IPS DF 6.9 (cell line): ENCODE results near the gene CDH4.

Source experiments
- DNase-seq: peaks from one replicate; pipeline ENCODE4 v3.0.0-alpha.2; 2013; ENCODE audit warnings: low read depth, low spot score
- H3K27ac ChIP-seq: one replicate; pipeline ENCODE4 v1.5.1; 2013; ENCODE audit warnings: low read length, control low read depth
- H3K27me3 ChIP-seq: 2 replicates; pipeline ENCODE4 v1.6.1; 2013; ENCODE audit warnings: mild to moderate bottlenecking, low read length; ENCODE audit not compliant: control insufficient read depth, insufficient read depth
- H3K36me3 ChIP-seq: 2 replicates; pipeline ENCODE4 v1.6.1; 2013; ENCODE audit warnings: low read length; ENCODE audit not compliant: control insufficient read depth, insufficient read depth
- H3K4me1 ChIP-seq: 2 replicates; pipeline ENCODE4 v1.6.1; 2013; ENCODE audit warnings: low read length; ENCODE audit not compliant: control insufficient read depth, insufficient read depth
- H3K4me3 ChIP-seq: 2 replicates; pipeline ENCODE4 v1.5.1; 2013; ENCODE audit warnings: mild to moderate bottlenecking, low read length
- H3K9me3 ChIP-seq: 2 replicates; pipeline ENCODE4 v1.6.1; 2013; ENCODE audit warnings: low read length, inconsistent platforms; ENCODE audit not compliant: control insufficient read depth, insufficient read depth
- WGBS: extraction: QIAGEN DNeasy Blood & Tissue Kit; methylation state at CpG from one replicate; pipeline ENCODE4 v1.1.7; 2013; ENCODE audit warnings: mixed read lengths, missing lambda C conversion rate; ENCODE audit not compliant: insufficient read length, insufficient coverage; 5-methylcytosine and 5-hydroxymethylcytosine counted together

Gene CDH4

DNA sequence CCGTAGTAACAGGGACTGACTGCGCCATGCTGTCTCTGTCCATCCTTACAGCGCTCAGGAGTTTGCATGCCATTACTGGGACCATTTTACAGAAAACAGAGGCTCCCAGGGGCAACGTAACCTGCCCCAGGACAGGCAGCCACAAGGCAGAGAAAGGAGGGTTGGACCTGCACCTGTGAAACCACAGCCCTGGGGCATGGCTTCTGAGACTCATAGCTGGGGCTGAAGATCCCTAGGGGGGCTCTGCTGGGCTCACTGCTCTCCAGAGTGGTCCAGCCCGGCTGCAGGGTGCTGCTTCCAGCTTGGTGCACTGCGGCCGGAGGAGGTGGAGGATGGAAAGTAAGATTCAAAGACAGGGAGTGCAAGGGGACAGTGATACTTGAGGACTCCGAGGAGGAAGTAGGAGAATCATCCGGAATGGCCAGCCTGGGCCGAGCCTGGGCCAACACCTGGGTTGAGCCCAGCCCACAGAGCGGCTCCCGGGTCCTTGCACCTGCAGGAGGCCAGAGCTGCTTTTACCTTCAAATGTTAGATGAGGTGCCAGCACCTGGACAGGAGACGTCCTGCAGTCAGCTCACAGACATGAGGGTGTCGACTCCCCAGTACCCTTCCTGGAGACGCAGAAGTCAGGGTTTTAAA lies 183.2 kb downstream of the CDH4 start:
- no CpG with 5 or more reads among the region's 15 CpGs for WGBS
- DNase-seq = no peak
- Histone ChIP-seq H3K36me3 (no peaks in the 10 kb centered on the region), H3K4me1 (peaks cover 19% of the 10 kb centered on the region), H3K4me3 (no peak overlapping the region), H3K27me3 (no peaks in the 10 kb centered on the region), H3K27ac (peak overlapping the region; percentile 98), H3K9me3 (no peaks in the 10 kb centered on the region)

DNA sequence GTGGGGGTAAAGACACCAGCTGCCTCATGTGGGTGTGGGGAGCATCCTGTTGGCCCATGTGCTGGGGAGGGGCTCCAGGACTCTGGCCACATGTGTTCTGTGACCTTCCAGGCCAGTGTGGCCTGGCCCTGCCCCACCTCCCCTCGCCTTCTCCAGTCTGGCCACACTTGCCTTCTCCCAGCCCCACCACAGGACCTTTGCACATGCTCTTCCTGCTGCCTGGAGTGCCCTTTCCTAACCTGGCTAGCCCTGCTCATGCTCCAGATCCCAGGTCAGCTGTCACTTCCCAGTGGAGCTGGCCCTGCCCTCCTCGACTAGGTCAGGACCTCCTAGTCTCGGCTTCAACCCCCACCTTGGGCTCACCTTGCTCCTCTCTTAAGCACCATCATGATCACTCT lies 183.8 kb downstream of the CDH4 start:
- Histone ChIP-seq H3K27ac (peak overlapping the region; percentile 98), H3K36me3 (no peaks in the 10 kb centered on the region), H3K9me3 (no peaks in the 10 kb centered on the region), H3K27me3 (no peaks in the 10 kb centered on the region), H3K4me1 (peaks cover 19% of the 10 kb centered on the region), H3K4me3 (no peak overlapping the region)
- no peak for DNase-seq
- no CpG with 5 or more reads among the region's 3 CpGs for WGBS

DNA sequence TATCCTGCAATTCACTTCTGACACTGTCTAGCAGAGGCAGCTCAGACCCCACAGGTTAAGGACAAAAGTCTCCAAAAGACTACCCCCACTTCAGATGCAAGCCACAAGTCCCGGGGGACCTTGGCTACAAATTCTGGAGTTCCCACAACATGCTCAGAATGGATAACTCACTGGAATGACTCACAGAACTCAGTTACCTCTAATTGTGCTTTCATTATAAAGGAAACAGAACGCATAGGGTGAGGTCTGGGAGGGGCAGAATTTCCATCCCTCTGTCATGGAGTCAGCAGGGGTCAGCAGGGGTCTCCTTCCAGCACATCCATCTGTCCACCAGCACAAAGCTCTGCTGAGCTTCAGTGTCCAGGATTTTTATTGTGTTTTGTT lies 184.2 kb downstream of the CDH4 start:
- H3K27ac ChIP-seq = peak overlapping the region; percentile 98
- WGBS = no CpG with 5 or more reads among the region's 2 CpGs

DNA sequence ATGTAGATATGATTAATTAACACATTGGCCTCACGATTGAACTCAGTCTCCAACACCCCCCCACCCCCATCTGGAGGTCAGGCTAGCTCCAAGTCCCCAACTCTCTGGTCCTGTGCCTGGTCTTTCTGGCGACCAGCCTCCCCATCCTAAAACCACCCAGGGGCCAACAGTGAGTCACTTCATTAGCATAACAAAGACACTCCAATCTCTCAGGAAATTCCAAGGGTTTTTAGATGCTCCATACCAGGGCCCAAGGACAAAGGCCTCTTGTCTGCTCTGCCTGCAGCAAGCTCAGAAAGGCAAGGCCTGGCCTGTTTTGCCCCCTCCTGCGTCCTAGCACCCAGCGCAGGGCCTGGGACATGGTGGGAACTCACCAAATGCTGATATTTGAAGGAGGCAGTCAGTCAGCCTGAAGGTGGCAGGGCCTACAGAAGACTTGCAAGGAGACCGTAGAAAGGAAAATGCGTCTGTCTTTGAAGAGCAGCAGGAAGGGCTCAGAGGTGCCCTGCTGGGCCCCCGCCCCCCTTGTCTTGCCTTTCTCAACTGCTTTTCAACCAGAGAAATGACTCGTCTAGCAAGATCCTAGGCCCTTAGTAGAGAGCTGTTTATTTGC lies 184.7 kb downstream of the CDH4 start:
- no peaks in the 10 kb centered on the region for H3K9me3 ChIP-seq
- H3K27me3 ChIP-seq = no peaks in the 10 kb centered on the region
- H3K36me3 ChIP-seq = no peaks in the 10 kb centered on the region
- WGBS = no CpG with 5 or more reads among the region's 8 CpGs
- peak; percentile 96 for DNase-seq
- no peak overlapping the region for H3K4me3 ChIP-seq
- H3K4me1 ChIP-seq = peaks cover 19% of the 10 kb centered on the region
- peak overlapping the region; percentile 38 for H3K27ac ChIP-seq

More for the DNA sequence above, 184.2 kb downstream of the CDH4 start:
- no peaks in the 10 kb centered on the region for H3K27me3 ChIP-seq
- peaks cover 19% of the 10 kb centered on the region for H3K4me1 ChIP-seq
- peak; percentile 48 for DNase-seq
- H3K9me3 ChIP-seq = no peaks in the 10 kb centered on the region
- no peaks in the 10 kb centered on the region for H3K36me3 ChIP-seq
- H3K4me3 ChIP-seq = no peak overlapping the region

DNA sequence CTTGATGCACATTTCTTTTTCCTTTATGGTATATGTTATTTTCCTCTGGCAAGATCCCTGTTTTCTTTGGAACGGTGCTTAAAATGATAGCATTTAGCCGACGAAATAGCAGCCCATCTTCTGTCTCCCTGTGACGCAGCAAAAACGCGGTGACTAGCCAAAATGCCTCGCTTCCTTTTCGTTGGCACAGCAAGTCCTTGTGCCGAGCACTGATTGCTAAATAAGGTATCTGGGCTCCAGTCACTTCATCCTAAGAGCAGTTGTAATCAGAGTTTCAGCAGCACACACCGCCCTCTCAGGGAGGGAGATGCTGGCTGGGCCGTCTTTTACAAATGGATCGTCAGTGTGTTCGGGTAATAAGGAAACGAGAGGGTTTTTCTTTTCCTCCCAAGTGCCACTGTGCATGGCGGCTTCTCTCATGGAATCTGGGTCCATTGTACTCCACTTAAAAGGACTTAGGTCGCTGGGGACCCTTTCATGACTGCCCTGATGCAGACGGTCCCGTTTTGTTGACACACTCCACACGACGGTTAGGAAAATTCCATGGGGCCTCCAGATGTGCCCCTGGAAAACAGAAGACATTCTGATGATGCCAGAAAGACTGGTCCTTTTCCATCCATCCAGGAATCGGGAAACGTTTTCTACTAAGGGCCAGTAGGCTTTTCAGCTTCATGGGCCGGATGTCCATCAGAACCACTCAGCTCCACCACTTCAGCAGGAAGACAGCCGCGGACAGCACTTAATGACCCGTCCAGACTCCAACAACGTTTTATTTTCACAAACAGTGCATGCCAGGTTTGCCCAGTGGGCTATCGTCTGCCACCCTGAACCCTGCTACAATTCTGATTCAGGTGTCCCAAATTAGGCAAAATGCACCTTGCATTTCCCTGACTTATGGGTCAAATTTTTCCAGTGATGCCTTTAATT lies 185.5 kb downstream of the CDH4 start:
- H3K9me3 ChIP-seq = no peaks in the 10 kb centered on the region
- H3K4me3 ChIP-seq = no peak overlapping the region
- peak overlapping the region; percentile 38 for H3K27ac ChIP-seq
- H3K27me3 ChIP-seq = no peaks in the 10 kb centered on the region
- DNase-seq = no peak
- H3K4me1 ChIP-seq = peaks cover 20% of the 10 kb centered on the region
- H3K36me3 ChIP-seq = no peaks in the 10 kb centered on the region
- WGBS = no CpG with 5 or more reads among the region's 28 CpGs

DNA sequence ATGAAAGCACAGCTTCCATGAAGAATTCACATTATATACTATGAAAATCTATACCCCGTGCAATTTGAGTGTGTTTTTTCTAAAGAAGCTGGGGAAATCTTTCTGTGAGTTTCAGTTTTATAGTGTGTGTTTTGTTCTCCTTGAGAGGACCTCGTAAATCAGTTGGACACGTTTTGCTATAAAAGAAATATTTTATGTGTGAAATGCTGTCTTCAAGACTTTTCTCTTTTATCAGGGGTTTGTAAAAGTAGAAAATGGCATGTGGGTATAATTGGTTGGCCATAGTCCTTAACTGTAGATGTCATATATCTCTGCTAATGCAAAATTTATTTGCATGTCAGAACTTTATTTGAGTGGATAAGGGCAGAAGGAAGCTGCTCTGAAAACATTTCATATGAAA lies 186.2 kb downstream of the CDH4 start:
- Histone ChIP-seq H3K27me3 (no peaks in the 10 kb centered on the region), H3K4me3 (no peak overlapping the region), H3K27ac (no peak overlapping the region), H3K36me3 (no peaks in the 10 kb centered on the region), H3K4me1 (peaks cover 20% of the 10 kb centered on the region), H3K9me3 (no peaks in the 10 kb centered on the region)
- no peak for DNase-seq
- no CpG with 5 or more reads among the region's 3 CpGs for WGBS

DNA sequence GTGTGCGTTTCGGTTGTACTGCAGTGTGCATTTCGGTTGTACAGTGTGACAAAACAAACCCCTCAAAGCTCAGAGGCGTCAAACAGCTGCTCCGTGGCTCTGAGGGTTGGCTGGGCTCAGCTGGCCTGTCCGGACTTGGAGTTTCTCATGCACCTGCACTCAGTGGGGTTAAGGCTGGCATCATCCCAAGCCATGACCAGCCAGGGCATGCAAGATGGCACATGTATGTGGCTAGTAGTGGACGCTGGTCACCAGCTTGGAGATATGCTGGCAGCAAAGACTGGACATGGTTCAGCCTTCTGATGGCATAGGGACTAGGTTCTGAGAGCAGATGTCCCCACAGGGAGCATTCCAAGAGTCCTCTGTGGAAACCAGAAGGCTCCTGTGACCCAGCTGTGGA lies 187.2 kb downstream of the CDH4 start:
- H3K27me3 ChIP-seq = no peaks in the 10 kb centered on the region
- no peaks in the 10 kb centered on the region for H3K36me3 ChIP-seq
- DNase-seq = no peak
- H3K4me3 ChIP-seq = no peak overlapping the region
- H3K27ac ChIP-seq = no peak overlapping the region
- peaks cover 21% of the 10 kb centered on the region for H3K4me1 ChIP-seq
- no CpG with 5 or more reads among the region's 7 CpGs for WGBS
- H3K9me3 ChIP-seq = no peaks in the 10 kb centered on the region

DNA sequence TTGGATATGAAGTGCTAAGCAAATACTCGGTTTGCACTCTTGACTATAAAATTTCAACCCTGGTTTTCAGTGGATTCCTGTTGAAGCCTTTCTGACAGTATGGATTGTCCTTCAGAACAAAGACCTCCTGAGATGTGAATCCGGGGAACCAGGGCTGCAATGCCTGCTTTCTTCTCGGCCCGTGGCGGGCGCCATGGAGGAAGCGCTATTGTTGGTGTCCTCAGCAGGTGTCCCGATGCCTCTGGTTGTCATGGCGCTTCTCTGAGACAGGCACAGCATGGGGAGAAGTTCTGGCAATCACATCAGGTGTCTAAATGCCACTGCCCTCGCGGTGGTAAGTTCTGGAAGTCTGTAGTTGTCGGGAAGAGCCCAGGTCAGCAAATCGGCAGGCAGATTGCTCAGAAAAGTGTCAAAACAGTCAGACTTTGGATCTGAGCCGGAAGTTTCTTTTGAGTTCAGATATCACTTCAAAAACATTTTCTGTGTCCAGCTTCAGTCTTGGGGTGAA lies 188.5 kb downstream of the CDH4 start:
- no peaks in the 10 kb centered on the region for H3K36me3 ChIP-seq
- DNase-seq = no peak
- H3K4me1 ChIP-seq = peaks cover 16% of the 10 kb centered on the region
- H3K4me3 ChIP-seq = no peak overlapping the region
- H3K9me3 ChIP-seq = no peaks in the 10 kb centered on the region
- no peaks in the 10 kb centered on the region for H3K27me3 ChIP-seq
- WGBS = no CpG with 5 or more reads among the region's 14 CpGs
- H3K27ac ChIP-seq = no peak overlapping the region

DNA sequence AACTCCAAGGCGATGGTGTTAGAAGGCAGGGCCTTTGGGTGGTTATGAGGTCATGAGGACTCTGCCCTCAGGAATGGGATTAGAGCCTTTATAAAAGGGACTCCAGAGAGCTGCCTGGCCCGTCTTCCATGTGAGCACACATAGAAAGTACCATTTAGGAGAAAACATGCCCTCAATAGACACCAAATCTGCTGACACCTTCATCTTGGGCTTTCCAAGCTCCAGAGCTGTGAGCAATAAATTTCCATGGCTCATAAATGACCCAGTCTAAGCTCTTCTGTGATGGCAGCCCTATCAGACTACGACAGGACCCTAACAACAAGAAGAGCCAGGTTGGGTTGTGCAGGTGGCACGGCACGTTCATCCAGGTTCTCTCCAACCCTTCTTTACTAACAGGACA lies 189.5 kb downstream of the CDH4 start:
- no CpG with 5 or more reads among the region's 5 CpGs for WGBS
- Histone ChIP-seq H3K9me3 (no peaks in the 10 kb centered on the region), H3K27me3 (no peaks in the 10 kb centered on the region), H3K27ac (no peak overlapping the region), H3K36me3 (no peaks in the 10 kb centered on the region), H3K4me1 (peaks cover 14% of the 10 kb centered on the region), H3K4me3 (no peak overlapping the region)
- no peak for DNase-seq

DNA sequence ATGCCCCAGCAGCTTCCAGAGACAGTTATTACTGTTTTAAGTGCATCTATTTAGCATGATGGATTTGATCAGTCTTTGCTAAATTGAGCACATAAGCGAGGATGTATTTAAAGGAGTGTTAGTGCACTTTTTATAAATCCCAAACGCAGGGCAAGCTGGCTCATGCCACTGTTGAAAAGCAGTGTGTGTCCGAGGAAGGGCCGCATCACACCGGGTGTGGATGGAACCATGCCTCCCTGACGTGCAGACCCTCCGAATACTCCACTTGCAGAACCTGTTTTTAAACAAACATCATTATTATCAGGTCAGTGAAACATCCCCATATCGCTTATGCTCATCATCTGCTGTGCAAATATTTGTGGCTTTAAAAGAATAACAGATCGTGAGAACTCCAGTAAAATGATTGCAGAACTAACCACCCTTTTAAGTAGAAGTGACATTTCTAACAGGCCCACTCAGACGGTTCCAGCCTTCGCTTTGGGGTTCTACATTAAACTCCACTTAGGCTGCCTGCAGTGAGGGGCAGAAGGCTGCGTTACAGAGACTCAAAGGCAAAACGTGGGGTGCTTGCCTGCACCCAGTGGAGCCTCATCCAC lies 190.1 kb downstream of the CDH4 start:
- H3K27ac ChIP-seq = no peak overlapping the region
- no peak overlapping the region for H3K4me3 ChIP-seq
- H3K4me1 ChIP-seq = peaks cover 14% of the 10 kb centered on the region
- no peaks in the 10 kb centered on the region for H3K36me3 ChIP-seq
- no CpG with 5 or more reads among the region's 13 CpGs for WGBS
- no peaks in the 10 kb centered on the region for H3K27me3 ChIP-seq
- no peaks in the 10 kb centered on the region for H3K9me3 ChIP-seq
- no peak for DNase-seq
